ENCODE data around the gene CYFIP2.
A peak's percentile ranks its signal among the peaks of the same experiment; 100 is the strongest.

CYFIP2 gene

DNA sequence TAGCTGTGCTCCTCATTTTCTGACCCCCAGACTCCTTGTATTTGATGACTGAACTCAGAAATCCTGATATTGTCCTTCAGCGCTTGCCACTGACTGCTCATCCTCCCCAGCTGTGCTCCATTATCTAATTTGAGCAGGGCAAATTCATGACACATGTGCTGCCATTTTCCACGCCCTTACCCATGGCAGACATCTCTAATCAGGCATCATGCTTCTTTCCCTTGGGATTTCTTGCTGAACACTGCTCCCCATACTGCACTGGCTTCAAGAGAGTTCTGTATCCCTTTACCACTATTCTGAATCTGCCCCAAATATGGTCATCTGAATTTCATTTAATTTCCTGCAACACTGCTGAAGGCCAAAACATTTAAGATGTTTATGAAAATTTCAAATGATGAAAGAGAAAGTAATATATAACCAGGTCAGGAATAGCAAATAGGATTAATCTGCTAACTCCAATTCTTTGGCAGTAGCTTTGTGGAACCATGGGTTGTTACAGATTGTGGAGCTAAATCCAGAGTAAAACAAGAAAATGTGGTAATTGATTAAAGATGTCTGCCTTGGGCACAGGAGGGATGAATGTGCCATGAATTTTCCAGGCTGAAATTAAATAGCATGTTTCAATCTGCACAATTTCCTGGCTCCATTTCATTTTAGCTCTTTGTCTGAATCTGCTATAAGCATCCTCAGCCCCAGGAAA is 93.6 kb downstream of the CYFIP2 start:
- DNase-seq (ENCODE audit: low read depth): peak; percentile 55

GRCh38 chr5:157362012-157362411 is 96.1 kb downstream of the CYFIP2 start:
- no peak for DNase-seq (ENCODE audit: low read depth)

DNA sequence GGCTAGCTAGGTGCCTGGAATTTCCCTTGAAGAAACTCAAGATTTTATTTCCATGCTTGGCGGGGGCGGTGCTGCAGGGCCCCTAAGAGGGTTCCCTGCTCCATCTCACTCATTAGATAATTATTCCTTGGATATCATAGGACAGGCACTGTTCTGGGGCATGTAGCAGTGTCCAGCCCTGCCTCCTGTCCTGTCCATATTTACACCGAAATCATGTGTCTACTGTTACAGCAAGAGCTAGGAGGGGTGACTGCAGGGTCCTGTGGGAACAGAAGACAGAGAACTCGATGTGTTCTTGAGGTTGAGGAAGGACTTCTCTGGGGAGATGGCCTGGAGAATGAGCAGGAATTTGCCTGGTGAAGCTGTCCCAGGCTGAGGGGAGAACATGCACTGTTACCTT is 96.6 kb downstream of the CYFIP2 start:
- DNase-seq (ENCODE audit: low read depth): no peak

DNA sequence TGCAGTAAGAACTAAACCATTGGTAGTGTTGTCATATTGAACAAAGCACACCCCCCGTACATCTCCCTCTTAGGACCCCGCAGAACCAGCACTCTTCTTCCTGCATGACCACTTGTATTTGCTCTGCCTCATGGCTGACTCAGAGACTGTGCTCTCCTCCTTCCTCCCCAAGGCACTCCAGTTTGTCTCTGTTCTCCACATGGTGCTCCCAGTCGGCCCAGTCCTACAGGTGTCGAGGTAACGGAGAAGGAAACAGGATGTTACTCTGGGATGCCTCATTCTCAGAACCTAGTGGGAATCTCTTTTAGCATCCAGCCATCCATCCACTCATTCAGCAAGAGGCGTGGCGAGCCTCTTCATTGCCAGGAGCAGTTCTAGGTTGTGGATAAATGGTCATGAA is 97.1 kb downstream of the CYFIP2 start:
- no peak for DNase-seq (ENCODE audit: low read depth)

DNA sequence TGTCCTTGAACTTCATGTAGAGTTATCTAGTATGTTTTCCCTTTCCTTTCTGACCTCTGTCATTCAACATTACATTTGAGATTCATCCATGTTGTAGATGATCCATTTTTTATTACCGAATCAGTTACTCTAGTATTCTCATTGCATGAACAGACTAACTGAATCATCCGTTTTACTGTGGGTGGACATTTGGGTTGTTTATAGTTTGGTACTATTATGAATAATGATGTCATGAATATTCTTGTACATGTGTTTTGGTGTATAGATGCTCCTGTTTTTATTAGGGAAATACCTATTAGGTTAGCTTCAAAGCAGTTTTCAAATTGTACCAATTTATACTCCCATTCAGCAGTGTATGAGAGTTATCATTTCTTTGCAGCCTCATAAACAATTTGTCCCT is 99.8 kb downstream of the CYFIP2 start:
- DNase-seq (ENCODE audit: low read depth): no peak

- DNase-seq (ENCODE audit: low read depth): peak; percentile 69
These were observed 101.1 kb downstream of the CYFIP2 start for GRCh38 chr5:157366741-157367674.

- no peak for DNase-seq (ENCODE audit: low read depth)
These were observed 103.6 kb downstream of the CYFIP2 start for GRCh38 chr5:157369507-157369906.

DNA sequence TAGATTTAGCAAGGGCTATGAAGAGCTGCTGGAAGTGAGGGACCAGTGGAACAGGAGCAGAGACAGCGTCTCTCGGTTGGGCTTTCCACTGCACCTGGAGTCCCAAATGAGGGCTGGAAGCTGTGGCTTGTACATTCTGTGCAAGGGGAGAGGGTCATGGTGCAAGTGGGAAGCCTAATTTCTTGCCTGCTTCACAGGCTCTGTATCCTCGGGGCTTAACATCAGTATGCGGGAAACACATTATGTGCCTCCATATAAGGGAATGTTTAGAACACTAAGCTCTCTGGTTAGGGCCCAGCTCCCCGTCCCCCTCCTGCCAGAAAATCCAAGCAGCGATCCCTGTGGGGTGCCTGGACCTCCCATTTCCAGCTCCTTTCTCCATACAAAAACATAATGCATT is 105.0 kb downstream of the CYFIP2 start:
- DNase-seq (ENCODE audit: low read depth): no peak

- no peak for DNase-seq (ENCODE audit: low read depth)
These were observed 105.9 kb downstream of the CYFIP2 start for GRCh38 chr5:157371655-157372471.

DNA sequence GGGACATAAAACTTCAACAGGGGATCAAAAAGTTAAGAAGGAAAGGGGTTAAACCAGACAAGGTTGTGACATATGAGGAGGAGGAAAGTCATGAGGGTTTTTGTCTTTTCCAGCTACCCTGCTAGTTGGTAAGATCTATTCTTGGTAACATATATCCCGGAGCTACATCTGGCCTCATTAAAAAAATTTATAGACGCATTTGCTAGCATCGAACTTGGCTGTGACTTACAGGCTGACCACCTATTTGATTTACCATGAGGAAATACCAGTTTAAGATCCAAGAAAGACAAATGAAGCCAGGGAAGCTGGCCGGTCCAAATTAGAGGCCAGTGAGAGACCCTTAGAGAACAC is 106.5 kb downstream of the CYFIP2 start:
- no peak for DNase-seq (ENCODE audit: low read depth)

GRCh38 chr5:157378509-157378908 is 112.6 kb downstream of the CYFIP2 start:
- no peak for DNase-seq (ENCODE audit: low read depth)

- no peak for DNase-seq (ENCODE audit: low read depth)
These were observed 114.1 kb downstream of the CYFIP2 start for GRCh38 chr5:157379983-157380382.

DNA sequence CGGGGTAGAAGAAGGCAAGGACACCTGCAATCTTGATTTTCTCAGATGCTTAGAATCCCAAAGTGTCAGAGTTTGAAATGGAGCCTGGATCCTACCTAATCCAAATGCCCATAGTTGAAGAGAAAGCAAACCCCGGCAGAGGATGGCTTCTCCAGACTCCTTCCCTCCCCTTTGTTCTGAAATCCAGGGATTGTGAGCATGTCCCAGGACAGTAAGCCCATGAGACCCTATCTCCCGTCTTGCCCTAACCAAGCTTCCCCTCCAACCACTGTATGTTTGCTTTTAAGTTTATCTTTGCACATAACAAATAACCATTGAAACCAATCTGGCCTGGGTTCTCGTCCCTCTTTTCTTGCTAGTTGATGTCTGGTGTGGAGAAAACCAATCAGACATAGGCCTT is 115.8 kb downstream of the CYFIP2 start:
- no peak for DNase-seq (ENCODE audit: low read depth)

DNA sequence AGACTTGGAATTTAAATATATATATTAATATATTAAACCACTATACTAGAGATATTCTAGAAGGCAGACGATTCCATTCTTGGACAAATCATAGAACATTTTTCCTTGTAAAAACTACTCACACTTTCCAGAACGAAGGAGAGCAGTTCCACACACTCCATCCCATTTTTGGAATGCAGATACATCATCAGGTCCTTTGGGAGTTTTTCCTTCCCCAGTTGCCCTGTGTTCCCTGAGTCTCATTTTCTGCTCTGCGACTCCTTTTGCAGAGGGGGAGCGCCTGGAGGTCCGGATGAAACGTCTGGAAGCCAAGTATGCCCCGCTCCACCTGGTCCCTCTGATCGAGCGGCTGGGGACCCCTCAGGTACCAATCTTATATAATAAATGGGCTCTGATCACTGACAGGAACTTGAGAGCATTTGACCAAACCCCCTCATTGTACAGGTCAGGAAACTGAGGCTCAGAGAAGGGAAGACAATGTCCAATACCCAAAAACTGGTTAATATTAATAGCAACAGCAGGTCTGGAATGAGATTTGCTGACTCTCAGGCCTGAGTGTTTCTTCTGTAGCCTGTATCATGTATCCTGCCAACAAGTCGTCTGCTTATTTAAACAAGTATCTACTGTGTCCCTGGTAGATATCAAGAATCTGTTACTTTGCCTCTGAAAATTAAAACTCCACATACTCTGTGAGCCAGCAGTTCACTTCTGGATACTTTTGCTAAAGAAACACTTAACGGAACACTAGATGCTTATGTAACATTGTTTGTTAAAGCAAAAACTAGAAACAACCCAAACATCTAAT is 117.3 kb downstream of the CYFIP2 start:
- DNase-seq (ENCODE audit: low read depth): no peak

- DNase-seq (ENCODE audit: low read depth): peak; percentile 93
These were observed 119.2 kb downstream of the CYFIP2 start for GRCh38 chr5:157384971-157385709.

GRCh38 chr5:157387041-157387563 is 121.2 kb downstream of the CYFIP2 start:
- no peak for DNase-seq (ENCODE audit: low read depth)

- DNase-seq (ENCODE audit: low read depth): peak; percentile 75
These were observed 121.8 kb downstream of the CYFIP2 start for GRCh38 chr5:157387683-157388093.

GRCh38 chr5:157388111-157388710 is 122.3 kb downstream of the CYFIP2 start:
- no peak for DNase-seq (ENCODE audit: low read depth)

DNA sequence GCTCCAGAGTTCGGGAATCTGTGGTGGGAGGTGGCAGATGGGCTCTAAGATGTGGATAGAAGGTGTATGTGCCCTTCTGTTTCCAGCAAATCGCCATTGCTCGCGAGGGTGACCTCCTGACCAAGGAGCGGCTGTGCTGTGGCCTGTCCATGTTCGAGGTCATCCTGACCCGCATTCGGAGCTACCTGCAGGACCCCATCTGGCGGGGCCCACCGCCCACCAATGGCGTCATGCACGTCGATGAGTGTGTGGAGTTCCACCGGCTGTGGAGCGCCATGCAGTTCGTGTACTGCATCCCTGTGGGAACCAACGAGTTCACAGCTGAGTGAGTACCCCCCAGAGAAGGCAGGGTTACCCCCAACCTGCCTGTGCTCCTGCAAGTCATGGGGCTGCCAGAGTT is 123.2 kb downstream of the CYFIP2 start:
- DNase-seq (ENCODE audit: low read depth): no peak

- no peak for DNase-seq (ENCODE audit: low read depth)
These were observed 124.2 kb downstream of the CYFIP2 start for GRCh38 chr5:157390133-157390532.
